GM21447 (cell line): ENCODE data around the gene ERC2.

Experiments used
- ATAC-seq: cut with Tn5 transposase; IDR thresholded peaks from one replicate; pipeline ENCODE4 v1.9.1; 2021; ENCODE audit not compliant: unreplicated experiment

Gene ERC2

DNA sequence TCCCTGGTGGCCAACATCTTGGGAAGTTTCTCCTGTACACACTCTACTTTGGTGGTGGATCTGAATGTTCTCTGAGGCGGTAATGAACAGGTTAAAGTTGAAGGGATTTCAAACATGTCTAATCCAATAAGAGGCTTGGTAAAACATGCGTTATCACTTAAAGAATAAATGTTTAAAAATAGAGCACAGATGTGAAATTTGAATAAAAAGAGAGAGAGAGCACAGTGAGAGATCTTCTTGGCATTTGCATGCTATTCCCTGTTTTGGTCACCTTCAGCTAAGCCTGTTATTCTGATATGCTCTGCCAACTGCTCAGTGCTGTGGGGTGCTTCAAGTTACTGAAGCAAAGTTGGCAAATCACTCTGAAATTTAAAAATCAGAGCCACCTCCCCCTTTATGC, 743.4 kb downstream of the ERC2 start:
- ATAC-seq: peak; percentile 69

DNA sequence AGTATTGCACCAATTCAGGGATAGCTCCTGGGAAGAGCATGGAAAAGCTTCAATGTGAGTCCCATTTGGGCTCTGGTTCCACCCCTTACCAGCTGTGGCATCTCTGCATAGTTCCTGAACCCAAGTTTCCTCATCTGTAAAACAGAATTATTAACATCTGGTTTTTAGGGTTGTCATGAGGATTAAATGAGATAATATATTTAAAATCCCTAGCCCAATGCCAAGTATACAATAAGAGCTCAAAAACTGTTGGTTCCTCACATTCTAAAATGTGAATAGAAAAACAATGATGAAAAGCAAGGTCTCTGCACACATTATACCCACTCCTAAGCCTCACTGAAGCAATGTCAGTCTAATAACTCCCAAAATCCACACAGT, 743.9 kb downstream of the ERC2 start:
- no peak for ATAC-seq

DNA sequence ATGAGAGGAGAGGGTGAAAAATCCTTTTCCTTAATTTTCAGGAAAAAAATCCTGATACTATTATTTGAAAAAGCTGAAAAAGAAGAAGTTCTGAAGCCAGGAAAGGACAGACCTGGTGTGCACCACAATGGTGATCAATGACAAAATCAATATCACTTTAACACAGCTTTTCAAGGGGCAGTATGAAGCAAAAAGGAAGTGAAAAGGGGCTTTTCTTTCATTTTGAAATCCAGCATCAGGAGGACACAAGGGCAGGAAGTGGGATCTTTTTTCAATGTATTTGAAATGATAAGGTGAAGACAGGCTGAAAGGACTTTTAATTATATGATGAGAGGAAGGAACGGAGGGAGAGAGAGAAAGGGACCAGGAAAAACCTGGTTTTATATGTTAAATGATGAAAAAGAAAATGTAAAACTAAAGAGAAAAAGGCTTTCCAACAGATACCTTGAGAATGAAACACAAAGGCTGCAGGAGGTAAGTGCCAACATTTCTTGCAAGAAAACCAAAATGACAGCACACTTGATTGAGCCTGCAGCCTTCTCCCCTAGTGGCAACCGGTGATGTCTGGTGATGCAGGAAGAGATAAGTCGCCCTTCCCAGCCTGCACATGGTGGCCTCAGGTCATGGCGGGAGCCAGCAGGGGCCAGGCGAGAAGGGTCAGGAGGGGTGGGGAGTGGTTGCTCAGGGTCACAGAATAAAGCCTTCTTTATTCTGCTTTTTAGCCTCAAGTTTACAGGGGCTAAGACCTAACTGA, 744.4 kb downstream of the ERC2 start:
- no peak for ATAC-seq

DNA sequence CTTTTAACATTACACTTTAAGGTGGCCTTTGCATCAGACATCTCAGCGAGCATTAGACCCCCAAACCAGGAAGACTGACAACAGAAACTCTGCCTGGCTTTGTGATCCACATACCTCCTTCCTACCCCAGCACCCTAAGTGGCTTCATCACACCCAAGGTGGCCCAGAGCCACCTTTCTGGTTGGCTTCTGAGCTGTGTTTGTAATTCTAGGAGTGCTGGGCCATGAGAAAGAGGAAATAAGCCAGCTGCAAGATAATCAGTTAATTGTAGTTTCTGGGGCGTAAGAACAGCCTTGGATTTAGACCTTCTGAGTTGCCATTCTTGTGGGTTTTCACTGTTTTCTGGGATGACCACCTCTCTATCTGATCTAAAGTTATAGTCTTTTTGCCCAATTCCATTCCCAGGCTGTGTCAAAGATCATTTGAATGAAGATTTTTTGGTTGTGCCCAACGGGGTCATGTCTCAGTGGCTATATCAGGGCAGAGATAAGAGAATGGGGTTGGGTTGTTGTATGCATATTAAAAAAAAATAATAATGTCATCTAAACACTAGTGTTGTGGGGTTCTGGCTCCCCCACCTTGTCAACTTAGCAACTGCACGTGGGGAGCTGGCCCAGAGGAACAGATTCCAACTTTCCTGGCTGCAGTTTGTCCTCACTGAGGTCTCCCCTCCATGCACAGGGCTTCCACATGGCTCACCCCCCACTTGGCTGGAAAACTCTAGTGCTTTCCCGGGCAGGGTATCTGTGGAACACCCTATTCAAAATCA, 746.4 kb downstream of the ERC2 start:
- no peak for ATAC-seq

DNA sequence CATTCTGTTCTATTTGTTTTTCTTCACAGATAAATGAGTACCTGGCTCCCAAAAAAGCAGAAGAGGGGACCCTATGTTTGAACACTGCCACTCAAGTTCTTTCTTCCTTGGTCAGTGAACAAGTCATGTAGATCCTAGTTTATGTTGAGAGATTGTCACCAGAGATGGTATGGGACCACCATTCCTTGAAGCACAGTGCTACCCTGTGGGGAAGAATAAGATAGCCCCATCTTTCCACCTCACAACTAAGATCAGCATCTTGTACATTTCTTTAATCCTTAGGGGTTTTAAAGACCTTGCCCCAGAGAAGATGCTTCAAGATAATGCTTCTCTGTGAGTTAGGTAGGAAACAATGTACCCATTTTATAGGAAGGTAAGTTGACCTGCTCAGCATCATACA, 747.7 kb downstream of the ERC2 start:
- no peak for ATAC-seq

DNA sequence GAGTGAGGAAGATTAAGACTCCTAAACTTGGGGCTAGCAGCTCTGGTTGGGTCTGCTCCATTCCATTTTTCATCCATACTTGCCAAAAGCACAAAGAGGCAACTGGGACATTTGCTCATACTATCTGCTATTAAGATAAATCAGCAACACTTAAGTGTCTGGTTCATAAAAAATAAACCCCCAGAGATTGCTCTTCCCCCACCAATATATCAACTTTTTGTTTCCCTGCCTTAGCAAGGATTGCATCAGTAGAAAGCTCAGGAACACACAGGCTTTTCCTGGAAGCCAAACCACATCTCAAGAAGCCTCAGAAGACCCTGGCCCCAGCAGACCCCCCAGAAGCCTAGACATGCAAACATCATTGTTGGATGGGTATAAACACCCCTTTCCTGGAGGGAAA, 748.8 kb downstream of the ERC2 start:
- ATAC-seq: no peak

DNA sequence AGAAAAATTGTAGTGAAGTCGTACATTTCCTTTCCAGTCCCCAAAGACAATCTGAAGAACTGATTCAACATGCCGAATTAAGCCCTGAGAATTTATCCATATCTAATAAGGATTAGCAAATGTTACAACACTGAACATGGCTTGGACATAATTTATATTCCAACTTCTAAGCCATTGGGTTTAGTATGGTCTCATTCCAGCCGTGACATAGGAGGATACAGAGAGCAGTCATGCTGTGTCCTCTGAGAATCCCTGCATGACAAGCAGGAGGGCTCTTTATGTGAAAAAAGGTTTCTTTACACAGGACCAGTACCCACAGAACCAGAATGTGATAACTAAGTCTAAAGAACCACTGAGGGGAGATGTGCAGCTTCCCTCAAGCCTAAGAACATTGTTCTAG, 749.3 kb downstream of the ERC2 start:
- ATAC-seq: no peak

DNA sequence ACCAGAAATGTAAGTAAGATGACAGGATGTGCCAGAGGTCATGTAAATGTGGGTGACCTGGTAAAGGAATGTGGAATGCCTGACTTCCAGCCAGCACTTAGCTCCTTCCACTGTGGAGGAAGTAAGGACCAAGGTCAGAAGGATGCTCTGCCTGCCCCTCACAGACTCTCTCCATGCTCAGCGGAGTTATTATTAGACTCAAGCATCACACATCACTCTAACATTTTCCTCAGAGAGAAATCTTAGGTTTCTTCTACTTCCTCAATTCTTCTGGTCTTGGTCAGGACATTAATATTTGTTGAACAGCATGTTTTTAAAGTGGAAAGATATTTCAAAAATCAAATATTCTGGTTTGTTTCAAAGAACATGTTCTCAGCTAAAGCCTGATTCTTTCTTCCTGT, 749.7 kb downstream of the ERC2 start:
- ATAC-seq: no peak

DNA sequence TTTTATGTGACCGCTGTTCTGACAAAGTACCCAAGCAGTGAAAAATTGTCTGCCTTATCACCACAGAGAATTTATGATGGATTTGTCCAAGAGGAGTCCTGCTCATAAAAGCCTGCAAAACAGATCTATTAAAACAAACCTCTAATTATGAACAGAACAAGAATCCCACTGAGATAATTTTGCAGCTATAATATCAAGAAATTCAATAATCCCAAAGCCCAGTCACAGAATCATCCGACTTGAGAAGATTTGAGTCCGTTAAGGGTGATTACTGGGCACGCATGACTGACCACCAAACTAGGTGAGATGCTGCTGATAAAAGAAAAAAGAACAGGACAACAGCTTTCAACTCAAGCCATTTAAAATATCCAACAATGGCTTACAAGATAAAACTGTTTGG, 750.2 kb downstream of the ERC2 start:
- no peak for ATAC-seq

DNA sequence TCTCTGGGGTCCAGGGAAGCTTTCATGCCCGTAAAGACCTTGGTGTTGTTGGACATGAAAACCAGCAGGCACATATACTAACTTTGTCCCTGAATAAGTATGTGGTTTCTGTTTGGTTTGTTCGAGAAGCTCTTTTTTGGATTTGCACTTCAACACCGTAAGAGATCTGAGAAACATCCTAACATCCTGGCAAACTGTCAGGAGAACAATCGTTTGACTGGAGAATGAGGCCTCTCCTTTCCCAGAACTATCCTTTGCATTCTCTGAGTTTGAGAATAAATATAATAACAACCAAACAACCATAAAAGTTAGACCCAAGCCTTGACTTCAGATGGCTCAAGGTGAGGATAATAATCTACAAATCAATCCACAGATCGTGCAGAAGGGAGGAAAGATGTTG, 750.8 kb downstream of the ERC2 start:
- no peak for ATAC-seq

DNA sequence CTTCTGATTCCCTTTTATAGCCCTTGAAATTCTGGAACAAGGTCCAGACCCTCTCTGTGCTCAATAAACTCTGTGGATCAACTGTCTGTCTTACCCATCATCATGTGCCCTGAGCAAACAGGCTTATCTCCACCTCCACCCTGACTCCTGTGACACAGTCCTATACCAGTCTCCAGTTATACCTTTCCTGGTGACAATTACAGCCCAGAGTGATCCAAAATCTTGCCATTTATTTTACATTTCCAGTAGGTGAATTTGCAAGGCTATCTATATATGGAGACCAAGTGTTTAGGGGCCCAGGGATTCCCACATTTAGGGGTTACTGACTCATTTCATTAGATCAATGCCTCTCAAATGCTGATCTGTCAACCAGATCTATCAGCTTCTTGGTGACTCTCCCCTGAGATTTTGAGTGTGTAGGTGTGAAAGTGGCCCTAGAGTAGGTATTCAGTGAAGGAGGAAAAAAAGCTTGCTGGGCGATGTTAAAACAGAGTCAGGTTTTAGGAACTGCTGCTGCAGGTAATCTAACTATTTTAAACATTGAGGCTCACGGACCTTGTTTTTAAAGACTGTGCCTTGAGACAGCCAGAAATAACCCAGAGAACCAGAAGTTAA, 751.5 kb downstream of the ERC2 start:
- no peak for ATAC-seq

DNA sequence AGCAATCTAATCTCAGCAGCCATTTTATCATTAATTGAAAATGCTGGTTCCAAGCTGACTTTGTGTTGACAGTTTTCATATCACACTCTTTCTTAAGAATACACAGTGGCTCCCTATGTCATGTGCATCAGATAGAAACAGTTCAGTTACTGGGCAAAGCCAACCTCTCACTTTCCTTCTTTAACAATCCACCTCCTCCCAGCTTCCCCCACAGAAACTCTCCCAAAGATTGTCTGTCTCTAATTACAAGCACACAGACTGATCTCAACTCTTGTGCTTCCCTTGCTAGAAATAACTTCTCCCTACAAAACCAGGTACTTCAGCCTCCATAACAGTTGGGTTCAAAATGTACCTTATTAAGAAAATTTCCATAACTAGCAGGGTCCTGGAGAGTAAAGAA, 752.2 kb downstream of the ERC2 start:
- no peak for ATAC-seq

DNA sequence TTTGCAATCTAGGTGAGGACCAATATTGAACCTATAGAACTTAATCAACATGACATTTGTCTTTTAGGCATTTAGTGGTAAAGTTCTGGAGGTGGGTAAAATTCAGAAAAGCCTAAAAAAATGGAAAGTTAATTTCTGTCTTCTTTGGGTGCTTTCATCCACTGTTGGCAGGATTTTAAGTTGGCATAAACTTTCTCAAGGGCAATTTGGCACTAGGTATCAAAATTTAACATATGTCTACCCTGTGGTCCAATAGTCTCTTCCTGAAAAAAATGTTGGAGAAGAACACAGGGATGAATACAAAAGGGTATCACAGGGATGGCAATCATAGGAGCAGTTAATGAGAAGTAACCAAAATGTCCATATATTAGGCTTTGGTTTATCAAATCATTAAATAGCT, 754.2 kb downstream of the ERC2 start:
- no peak for ATAC-seq

DNA sequence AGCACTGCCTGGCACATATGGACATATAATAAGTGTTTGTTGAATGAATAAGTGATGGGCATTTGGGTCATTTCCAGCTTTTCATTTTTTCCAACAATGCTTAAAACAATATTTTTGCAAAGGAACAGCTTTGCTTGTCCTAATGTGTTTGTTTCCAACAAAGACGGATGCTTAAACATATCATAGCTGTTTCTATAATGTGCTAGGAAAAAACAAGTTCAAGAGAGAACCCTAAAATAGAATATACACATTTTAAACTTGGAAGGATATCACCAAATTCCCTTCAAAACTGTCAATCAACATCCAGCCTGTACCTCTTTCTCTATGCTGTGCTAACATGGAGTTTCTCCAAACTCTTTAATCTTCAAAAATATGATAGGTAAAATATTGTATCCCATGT, 756.6 kb downstream of the ERC2 start:
- no peak for ATAC-seq

DNA sequence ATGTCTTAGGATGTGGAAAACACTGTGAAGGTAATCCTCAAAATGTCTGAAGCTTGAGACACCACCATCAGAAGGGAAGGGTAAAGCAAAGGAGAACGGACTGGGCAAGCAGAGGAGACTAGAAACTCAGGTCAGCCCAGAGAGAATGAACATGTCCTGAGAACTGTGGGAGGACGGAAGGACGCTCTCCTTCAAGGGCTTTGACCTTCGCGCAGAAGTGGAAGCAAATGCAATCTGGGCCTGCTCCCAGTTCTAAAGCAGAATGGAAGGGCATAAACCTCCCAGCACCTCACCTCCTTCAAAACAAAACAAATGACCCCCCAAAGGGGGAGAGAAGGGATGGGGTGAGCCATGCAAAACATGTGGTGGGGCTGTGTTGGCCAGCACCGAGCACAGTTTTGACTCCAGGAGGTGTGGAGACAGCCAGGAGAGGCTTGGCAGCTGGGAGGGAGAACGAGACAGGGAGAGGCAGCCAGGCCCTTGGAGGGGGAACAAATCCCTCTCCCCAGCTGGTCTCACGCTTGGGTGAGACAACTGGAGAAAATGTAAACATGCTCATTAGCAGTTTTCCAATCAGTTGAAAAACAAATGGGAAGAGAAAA, 758.8 kb downstream of the ERC2 start:
- no peak for ATAC-seq

DNA sequence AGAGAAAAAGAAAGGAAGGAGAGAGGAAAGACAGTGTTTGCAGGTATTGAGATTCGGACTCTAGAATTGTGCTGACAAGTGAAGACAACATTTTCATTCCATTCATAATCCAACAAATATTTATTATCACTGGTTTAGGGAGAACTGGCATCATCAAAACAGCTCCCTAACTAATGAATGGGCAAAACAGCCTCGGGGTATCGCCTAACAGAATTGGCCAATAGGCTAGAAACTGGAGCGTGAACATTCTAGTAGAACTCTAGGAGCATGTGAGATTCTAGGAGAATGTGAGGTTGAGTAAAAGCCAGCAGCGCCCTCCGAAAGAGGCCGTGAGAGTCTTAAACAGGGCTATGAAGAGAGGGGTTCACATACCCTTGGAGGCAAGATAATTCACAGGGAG, 759.3 kb downstream of the ERC2 start:
- ATAC-seq: no peak

DNA sequence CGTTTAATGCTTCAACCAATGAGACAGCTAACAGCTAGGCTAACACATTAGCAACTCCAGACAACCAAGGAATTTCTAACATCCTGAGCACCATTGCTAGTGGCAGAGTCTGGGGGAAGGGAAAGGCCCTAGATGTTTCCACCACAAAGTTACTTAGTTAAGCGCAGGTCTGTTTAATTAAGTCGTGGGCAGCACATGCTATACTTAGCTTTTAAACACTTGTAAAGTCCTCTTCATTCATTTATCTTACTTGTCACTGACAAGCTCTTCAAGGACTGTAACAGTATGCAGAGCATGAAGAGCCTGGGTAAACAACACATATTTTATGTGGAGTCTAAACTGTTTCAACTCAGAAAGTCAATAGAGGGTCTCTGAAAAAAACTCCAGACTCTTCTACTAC, 760.0 kb downstream of the ERC2 start:
- no peak for ATAC-seq

DNA sequence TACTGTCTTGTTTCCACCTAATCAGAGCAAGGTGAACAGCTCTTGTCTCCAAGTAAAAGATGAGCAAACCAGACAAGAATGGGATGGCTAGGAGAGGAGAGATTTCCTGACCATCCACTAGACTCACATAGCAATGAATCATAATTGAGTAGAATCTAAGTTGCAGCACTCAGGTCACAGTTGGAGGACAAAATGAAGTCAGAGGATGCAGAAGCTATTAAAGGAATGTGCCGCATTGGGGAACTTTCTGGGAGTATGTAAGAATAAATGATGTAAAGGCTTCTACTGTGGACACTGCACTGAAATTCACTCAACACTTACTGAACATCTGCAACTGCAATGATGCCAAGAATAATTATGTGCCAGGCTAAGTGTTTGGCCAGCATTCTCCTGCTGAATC, 763.7 kb downstream of the ERC2 start:
- no peak for ATAC-seq

DNA sequence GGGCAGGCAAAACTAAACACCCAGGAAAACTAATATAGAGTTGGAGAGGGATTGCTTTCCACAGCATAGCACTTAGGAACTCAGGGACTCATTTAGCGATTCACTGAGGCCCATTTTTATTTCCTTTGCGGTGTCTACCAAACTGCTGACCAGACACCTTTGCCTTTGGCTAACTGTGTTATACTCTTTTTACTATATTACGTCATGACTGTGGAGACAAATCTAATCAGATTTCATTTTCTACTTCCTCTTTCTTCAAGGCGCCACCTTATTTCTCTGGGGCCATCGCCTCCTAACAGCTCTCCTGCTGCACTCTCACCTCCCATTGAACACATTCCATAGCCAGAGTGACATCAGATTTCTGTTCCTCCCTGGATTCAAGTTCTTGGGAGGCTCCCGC, 765.4 kb downstream of the ERC2 start:
- ATAC-seq: no peak

DNA sequence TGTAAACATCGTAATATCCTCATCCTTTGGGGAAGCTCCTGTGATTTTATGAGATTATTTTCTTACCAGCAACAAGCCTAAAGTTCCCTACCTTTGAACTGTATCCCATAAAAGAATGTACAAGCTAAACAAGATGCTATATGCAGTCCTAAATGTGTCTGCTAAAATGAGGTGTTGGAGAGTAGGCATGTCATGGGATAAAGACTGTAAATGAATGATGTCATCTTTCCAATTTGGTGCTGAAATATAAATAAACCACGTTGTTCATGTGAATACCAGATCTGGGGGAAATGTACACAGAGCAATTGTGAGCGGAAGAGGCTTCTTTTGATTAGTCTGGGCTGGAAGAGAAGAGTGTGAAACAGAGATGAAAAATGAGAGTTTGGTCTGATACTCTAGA, 766.3 kb downstream of the ERC2 start:
- no peak for ATAC-seq

DNA sequence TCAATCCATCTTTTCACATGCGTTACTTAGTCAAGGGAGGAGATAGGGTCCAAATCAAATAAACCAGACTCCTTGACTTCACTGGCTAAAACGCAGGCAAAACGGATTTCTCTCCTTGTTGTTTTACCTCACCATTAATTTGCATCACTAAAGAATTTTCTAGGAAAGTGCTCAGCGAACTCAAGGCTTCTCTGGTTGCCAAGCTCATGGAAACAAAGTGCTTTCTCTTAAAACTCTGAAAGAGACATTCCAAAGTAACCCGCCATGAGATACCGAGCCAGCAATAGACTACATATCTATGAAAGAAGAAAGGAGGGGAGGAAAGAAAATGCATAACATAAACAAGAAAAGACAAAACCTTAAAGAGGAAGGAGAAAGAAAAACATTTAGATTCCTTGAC, 769.4 kb downstream of the ERC2 start:
- ATAC-seq: no peak
